HepG2 (cell line): Measurements from ENCODE around the gene KCNMA1. TPM values are rescaled to one million over a fixed set of nuclear protein-coding genes. Genes with fewer than 3 reads are reported as not detected.

ENCODE experiments used
- ATAC-seq: fragments of 200-7000 bp; cut with Tn5 transposase; 3 replicates; pipeline ENCODE4 v1.9.1; 2020; ENCODE audit warnings: mild to moderate bottlenecking, moderate library complexity
- BruUV-seq: library from RNA; stranded (reverse); fragments of 400-500 nt; replicated peaks from 2 replicates; lab custom pipeline; 2021; lab: Mats Ljungman, UMichigan
- CTCF ChIA-PET: fragments of 300-600 bp; formaldehyde crosslinking; extraction: SDS; loops from one replicate; lab custom pipeline; 2021; ENCODE audit warnings: low total read pairs, inconsistent platforms, low intra/inter-chr PET ratio; lab: Yijun Ruan, JAX
- POLR2A ChIA-PET: fragments of 350-600 bp; sonication (Branson Sonifier 250); formaldehyde crosslinking; loops from one replicate; lab custom pipeline; 2020; ENCODE audit warnings: antibody characterized with exemption, inconsistent platforms; lab: Yijun Ruan, JAX
- DNase-seq: peaks from one replicate; pipeline ENCODE4 v3.0.0-alpha.2; 2015; ENCODE audit warnings: low spot score
- FAIRE-seq: peaks from 3 replicates; lab custom pipeline; 2011; peaks lifted over from hg19 to GRCh38; lab: Jason Lieb, UNC
- H2AFZ ChIP-seq: one replicate; pipeline ENCODE4 v1.6.1; 2011; ENCODE audit warnings: low read length, inconsistent platforms
- H3K27ac ChIP-seq: fragments of 300-600 bp; 3 replicates; pipeline ENCODE4 v1.8.0; 2011; ENCODE audit warnings: mixed run types, mild to moderate bottlenecking, mixed read lengths, low read length, inconsistent platforms; ENCODE audit not compliant: insufficient read depth; ENCODE audit errors: extremely low read length
- H3K27me3 ChIP-seq, 2 experiments: fragments of 200-600 bp in 1 of 2; 2 replicates in 1 of 2; 3 replicates in 1 of 2; pipeline versions ENCODE4 v1.6.0 to v1.8.0; 2011; ENCODE audit warnings: low read length in 2 of 2, mild to moderate bottlenecking in 2 of 2, moderate library complexity in 2 of 2, inconsistent platforms in 1 of 2; ENCODE audit not compliant: insufficient read depth in 2 of 2, control insufficient read depth in 1 of 2
- H3K36me3 ChIP-seq, 2 experiments: fragments of 200-600 bp in 1 of 2; replicated peaks in 1 of 2; 2 replicates in 1 of 2; 3 replicates in 1 of 2; pipeline versions ENCODE4 v1.5.1 to v1.8.0; 2011; ENCODE audit warnings: low read length in 2 of 2, inconsistent platforms in 1 of 2; ENCODE audit not compliant: insufficient read depth in 2 of 2, control insufficient read depth in 1 of 2
- H3K4me1 ChIP-seq: 2 replicates; pipeline ENCODE4 v1.5.1; 2012; ENCODE audit warnings: low read length, inconsistent platforms; ENCODE audit not compliant: insufficient read depth
- H3K4me2 ChIP-seq: 2 replicates; pipeline ENCODE4 v1.6.0; 2011; ENCODE audit warnings: low read depth, low read length, inconsistent platforms
- H3K4me3 ChIP-seq, 3 experiments: fragments of 200-600 bp in 1 of 3; sonication (generic), shearing (Covaris generic) in 1 of 3; replicated peaks in 1 of 3; 2 replicates each; pipeline ENCODE4 v1.5.1; 2011 to 2016; ENCODE audit warnings: low read length in 3 of 3, inconsistent platforms in 2 of 3, low read depth in 2 of 3, mild to moderate bottlenecking in 2 of 3, control low read depth in 1 of 3, mixed read lengths in 1 of 3; ENCODE audit not compliant: insufficient read depth in 1 of 3
- H3K79me2 ChIP-seq: one replicate; pipeline ENCODE4 v1.6.1; 2011; ENCODE audit warnings: low read length, inconsistent platforms; ENCODE audit not compliant: insufficient read depth
- H3K9ac ChIP-seq: 2 replicates; pipeline ENCODE4 v1.6.0; 2011; ENCODE audit warnings: mild to moderate bottlenecking, low read depth, low read length, inconsistent platforms; ENCODE audit not compliant: insufficient read depth
- H3K9me3 ChIP-seq: 2 replicates; pipeline ENCODE4 v1.5.1; 2012; ENCODE audit warnings: mild to moderate bottlenecking, low read length
- H4K20me1 ChIP-seq: 2 replicates; pipeline ENCODE4 v1.6.0; 2011; ENCODE audit warnings: inconsistent platforms, mild to moderate bottlenecking, low read length, moderate library complexity; ENCODE audit not compliant: insufficient read depth
- FOXO4 ChIP-seq: sonication (generic); formaldehyde crosslinking; conservative IDR thresholded peaks from 2 replicates; pipeline ENCODE4 v1.8.1; 2023; ENCODE audit warnings: missing genetic modification reagents
- MBNL3 ChIP-seq: fragments of 250-450 bp; sonication (Bioruptor Pico); conservative IDR thresholded peaks from 2 replicates; pipeline ENCODE4 v1.8.0; 2022; ENCODE audit warnings: mild to moderate bottlenecking, inconsistent platforms
- MEIS1 ChIP-seq: sonication (generic); formaldehyde crosslinking; IDR thresholded peaks from 2 replicates; pipeline ENCODE4 v1.9.0; 2021; ENCODE audit warnings: mild to moderate bottlenecking, missing genetic modification reagents, moderate library complexity, borderline replicate concordance
- NR2F6 ChIP-seq, 2 experiments: IDR thresholded peaks; 2 replicates each; pipeline ENCODE4 v1.6.1; 2016; ENCODE audit warnings: antibody characterized with exemption in 1 of 2, mild to moderate bottlenecking in 1 of 2
- RARA ChIP-seq: IDR thresholded peaks from 2 replicates; pipeline ENCODE4 v1.6.1; 2016; ENCODE audit warnings: missing genetic modification reagents, missing compliant biosample characterization
- REPIN1 ChIP-seq: sonication (generic); formaldehyde crosslinking; IDR thresholded peaks from 2 replicates; pipeline ENCODE4 v1.8.0; 2022; ENCODE audit warnings: missing genetic modification reagents, low read depth, mild to moderate bottlenecking, borderline replicate concordance
- SALL2 ChIP-seq: sonication (generic); formaldehyde crosslinking; IDR thresholded peaks from 2 replicates; pipeline ENCODE4 v1.8.1; 2023; ENCODE audit warnings: mild to moderate bottlenecking, missing genetic modification reagents, inconsistent platforms
- TFDP1 ChIP-seq: IDR thresholded peaks from 2 replicates; pipeline ENCODE4 v1.6.1; 2016; ENCODE audit warnings: missing compliant biosample characterization, missing genetic modification reagents, borderline replicate concordance
- ZBTB20 ChIP-seq: sonication (generic); formaldehyde crosslinking; IDR thresholded peaks from 2 replicates; pipeline ENCODE4 v1.8.1; 2023; ENCODE audit warnings: missing genetic modification reagents, low read depth, mild to moderate bottlenecking, borderline replicate concordance
- ZNF550 ChIP-seq: sonication (generic); formaldehyde crosslinking; IDR thresholded peaks from 2 replicates; pipeline ENCODE4 v1.4.0; 2020; ENCODE audit warnings: mild to moderate bottlenecking, missing genetic modification reagents, borderline replicate concordance
- ZNF746 ChIP-seq: sonication (generic); formaldehyde crosslinking; IDR thresholded peaks from 2 replicates; pipeline ENCODE4 v1.8.0; 2022; ENCODE audit warnings: mild to moderate bottlenecking, missing genetic modification reagents
- ZZZ3 ChIP-seq: sonication (generic); formaldehyde crosslinking; IDR thresholded peaks from 2 replicates; pipeline ENCODE4 v1.4.0; 2020; ENCODE audit warnings: missing genetic modification reagents, mild to moderate bottlenecking, borderline replicate concordance
- WGBS: methylation state at CpG from one replicate; pipeline ENCODE4 v1.1.6; 2017; ENCODE audit warnings: low lambda C conversion rate; 5-methylcytosine and 5-hydroxymethylcytosine counted together
- in situ Hi-C: cut with HindIII; loops from 2 replicates; pipeline ENCODE4 v1.10.0; 2017; ENCODE audit warnings: low pct_unique_long_range_greater_than_20kb; ENCODE audit not compliant: extremely low pct_ligation_motif_present
- intact Hi-C: fragments of 100-400 bp; cut with micrococcal nuclease; formaldehyde crosslinking; loops from one replicate; pipeline ENCODE4 v1.10.0; 2022; ENCODE audit not compliant: unreplicated experiment
- polyA plus RNA-seq, 8 experiments: library from polyadenylated mRNA; depleted of rRNA in 3 of 8; stranded (reverse) in 7 of 8; unstranded in 1 of 8; fragments of >200 nt; fragmentation: Illumina TruSeq in 4 of 8; extraction: Trizol in 4 of 8; gene quantifications; 2 replicates each; pipeline versions ENCODE4 v1.2.1 to v1.2.3, GENCODE V29; 2011 to 2016; ENCODE audit warnings: low read depth in 4 of 8, missing spikeins in 1 of 8, mixed read lengths in 1 of 8; ENCODE audit not compliant: insufficient read depth in 1 of 8
- total RNA-seq, 5 experiments: library from RNA; depleted of rRNA; stranded (reverse); fragments of >200 nt; fragmentation: Illumina TruSeq; extraction: Trizol; gene quantifications; 2 replicates each; pipeline ENCODE4 v1.2.3, GENCODE V29; 2016; ENCODE audit warnings: low read depth in 1 of 5

The KCNMA1 gene
- total and polyA plus RNA-seq, 2 of the 13 experiments (the other 11 are each of a cell fraction or from before 2014, with no cell fraction given) = 0.02 TPM; not detected in 1

DNA sequence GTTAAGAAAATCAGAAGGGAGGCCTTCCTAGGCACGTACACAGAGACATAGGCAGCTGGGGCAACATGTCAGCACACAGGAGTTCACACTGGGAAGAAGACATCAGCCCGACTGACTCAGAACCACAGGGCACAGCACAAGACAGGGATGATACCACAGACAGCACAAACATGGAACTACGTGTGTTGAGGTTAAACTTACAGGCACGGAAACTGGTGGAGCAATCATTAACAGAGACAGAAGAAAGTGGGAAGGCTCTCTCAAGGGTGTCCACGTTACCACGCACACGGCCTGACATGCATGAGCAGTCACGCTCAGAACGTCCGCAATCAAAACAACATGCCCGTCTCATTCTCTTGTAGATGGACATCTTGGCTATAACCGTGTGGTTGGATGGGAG lies 636.4 kb downstream of the KCNMA1 start:
- WGBS = 17% methylated on average over 12 of the region's 12 CpGs
- Histone ChIP-seq H3K9me3 (no peaks in the 10 kb centered on the region), H3K36me3 (no peaks in the 10 kb centered on the region), H3K9ac (no peak overlapping the region), H3K79me2 (no peaks in the 10 kb centered on the region), H3K4me3 (no peak overlapping the region), H3K4me2 (no peak overlapping the region), H4K20me1 (no peaks in the 10 kb centered on the region), H3K27me3 (peaks cover 2 to 24% of the 10 kb centered on the region in 2 experiments; a peak in 4 of 5 replicates)
- in situ Hi-C loops = no loop called here
- FAIRE-seq (no peak), ATAC-seq (no peak), DNase-seq (no peak)
- POLR2A ChIA-PET = no interaction called here
- intact Hi-C loops = no loop called here
- CTCF ChIA-PET = no interaction called here
- BruUV-seq = no TSS peak
- TF ChIP-seq FOXO4 (CRISPR knock-in tag) (no peak), MBNL3 (CRISPR knock-in tag) (no peak), RARA (no peak), TFDP1 (no peak), NR2F6 (IDR thresholded peaks at IDR 0.05) (no peak), NR2F6 (CRISPR knock-in tag; IDR thresholded peaks at IDR 0.05) (no peak), ZBTB20 (no peak), SALL2 (CRISPR knock-in tag) (no peak), ZNF550 (CRISPR knock-in tag) (no peak), ZNF746 (no peak), REPIN1 (CRISPR knock-in tag) (no peak), MEIS1 (CRISPR knock-in tag) (no peak), ZZZ3 (no peak)
- TF ChIP-seq, all 625 proteins: peak for 0
- Histone ChIP-seq H3K27ac (no peak overlapping the region), H3K4me1 (no peaks in the 10 kb centered on the region), H2AFZ (no peak overlapping the region)
